Measurements from ENCODE around the gene SP2.

GRCh38 chr17:47848198-47848513 is 47.9 kb upstream of the SP2 start:
- TF ChIP-seq CTCF (conservative IDR thresholded peaks at IDR 0.05 in 1 of 2, IDR thresholded peaks at IDR 0.05 in 1 of 2; ENCODE audit: low read depth in 1 of 2, low read length in 2 of 2) (no peak), EZH2 (IDR thresholded peaks at IDR 0.05; ENCODE audit: low read length, missing control alignments) (no peak)
